ENCODE results near the gene OR52I2. TPM values are rescaled to one million over a fixed set of nuclear protein-coding genes. Genes with fewer than 3 reads are reported as not detected.
A peak's percentile ranks its signal among the peaks of the same experiment; 100 is the strongest.

OR52I2 gene
- not detected in 2 replicates for total RNA-seq

DNA sequence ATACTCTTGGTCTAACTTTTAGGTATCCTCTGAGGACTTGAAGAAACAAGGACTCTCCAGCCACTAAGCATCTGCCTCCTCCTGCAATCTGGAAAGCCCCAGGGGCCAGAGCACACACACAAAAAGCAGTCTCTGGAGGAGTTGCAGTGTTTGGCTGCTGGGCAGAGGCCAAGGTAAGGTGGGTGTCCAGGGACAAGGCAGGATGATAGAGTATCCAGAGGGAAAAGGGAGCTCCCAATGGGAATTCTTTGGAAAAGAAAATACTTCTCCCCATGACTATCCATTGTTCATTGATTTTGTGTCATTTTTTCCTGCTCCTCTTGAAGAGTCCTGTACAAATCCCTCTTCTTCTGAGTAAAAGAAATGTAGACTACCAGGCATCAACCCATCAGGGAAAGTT, at the start of gene OR52I2:
Gene OR52I2, plus strand, starts transcription at position 301 of the 400 bp plus-strand sequence.
- DNase-seq (ENCODE audit: low read depth) = no peak
- TF ChIP-seq, protein P1, sequence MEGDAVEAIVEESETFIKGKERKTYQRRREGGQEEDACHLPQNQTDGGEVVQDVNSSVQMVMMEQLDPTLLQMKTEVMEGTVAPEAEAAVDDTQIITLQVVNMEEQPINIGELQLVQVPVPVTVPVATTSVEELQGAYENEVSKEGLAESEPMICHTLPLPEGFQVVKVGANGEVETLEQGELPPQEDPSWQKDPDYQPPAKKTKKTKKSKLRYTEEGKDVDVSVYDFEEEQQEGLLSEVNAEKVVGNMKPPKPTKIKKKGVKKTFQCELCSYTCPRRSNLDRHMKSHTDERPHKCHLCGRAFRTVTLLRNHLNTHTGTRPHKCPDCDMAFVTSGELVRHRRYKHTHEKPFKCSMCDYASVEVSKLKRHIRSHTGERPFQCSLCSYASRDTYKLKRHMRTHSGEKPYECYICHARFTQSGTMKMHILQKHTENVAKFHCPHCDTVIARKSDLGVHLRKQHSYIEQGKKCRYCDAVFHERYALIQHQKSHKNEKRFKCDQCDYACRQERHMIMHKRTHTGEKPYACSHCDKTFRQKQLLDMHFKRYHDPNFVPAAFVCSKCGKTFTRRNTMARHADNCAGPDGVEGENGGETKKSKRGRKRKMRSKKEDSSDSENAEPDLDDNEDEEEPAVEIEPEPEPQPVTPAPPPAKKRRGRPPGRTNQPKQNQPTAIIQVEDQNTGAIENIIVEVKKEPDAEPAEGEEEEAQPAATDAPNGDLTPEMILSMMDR (conservative IDR thresholded peaks at IDR 0.05; ENCODE audit: low read depth, low read length) = no peak
- no peak within 1 kb of the TSS for H3K4me3 ChIP-seq (ENCODE audit: low read depth, low read length)

DNA sequence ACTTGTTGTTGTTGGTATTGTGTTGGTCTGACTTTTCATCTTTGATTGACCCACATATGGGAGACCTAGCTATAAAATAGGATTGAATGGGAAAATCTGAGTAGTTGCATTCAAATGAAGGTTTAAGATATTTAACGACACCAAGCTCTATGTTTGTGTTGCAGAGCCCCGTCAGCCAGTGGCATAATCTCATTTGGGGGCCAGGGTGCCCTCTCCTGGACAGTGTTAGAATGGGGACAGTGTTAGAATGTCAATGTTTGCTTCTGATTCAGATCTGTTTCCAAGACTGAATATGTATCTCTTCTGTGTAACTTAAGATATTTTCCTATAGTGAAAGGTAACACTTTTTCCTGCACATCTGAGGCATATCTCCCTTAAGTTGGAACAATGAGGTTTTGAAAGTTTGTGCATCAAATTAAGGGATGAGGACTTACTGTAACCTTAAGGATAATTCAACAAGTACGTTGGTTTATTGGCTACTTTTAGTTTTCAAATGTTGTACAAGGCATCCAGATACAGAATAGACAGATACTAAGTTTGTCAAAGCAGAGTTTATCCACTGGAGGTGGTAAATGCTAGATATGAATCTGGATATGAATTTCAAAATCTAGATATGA, 41.8 kb upstream of the OR52I2 start:
- no peak for DNase-seq (ENCODE audit: low read depth)
- H3K4me3 ChIP-seq (ENCODE audit: low read depth, low read length) = no peak overlapping the region
- TF ChIP-seq, protein P1 (conservative IDR thresholded peaks at IDR 0.05; ENCODE audit: low read depth, low read length) = peak; percentile 91

DNA sequence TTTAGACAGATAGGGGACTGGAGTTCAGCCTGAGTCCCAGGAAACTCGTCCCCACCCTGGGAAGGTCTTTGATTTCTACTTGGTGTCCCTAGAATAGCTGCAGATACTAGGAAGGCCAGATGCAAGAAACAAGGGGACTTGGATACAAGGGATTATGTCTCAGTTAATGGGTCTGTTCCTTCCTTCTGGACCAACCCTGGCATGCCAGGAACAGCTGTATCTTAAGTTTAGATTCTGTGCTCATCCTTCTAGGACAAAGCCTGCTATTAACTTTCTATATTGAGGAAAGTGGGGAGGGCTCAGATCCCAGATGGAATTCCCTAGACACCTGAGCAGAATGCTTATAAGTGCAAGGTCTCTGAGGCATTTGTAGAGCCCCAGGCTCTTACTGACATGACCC, 40.5 kb upstream of the OR52I2 start:
- H3K4me3 ChIP-seq (ENCODE audit: low read depth, low read length) = no peak overlapping the region
- no peak for DNase-seq (ENCODE audit: low read depth)
- TF ChIP-seq, protein P1 (conservative IDR thresholded peaks at IDR 0.05; ENCODE audit: low read depth, low read length) = no peak

DNA sequence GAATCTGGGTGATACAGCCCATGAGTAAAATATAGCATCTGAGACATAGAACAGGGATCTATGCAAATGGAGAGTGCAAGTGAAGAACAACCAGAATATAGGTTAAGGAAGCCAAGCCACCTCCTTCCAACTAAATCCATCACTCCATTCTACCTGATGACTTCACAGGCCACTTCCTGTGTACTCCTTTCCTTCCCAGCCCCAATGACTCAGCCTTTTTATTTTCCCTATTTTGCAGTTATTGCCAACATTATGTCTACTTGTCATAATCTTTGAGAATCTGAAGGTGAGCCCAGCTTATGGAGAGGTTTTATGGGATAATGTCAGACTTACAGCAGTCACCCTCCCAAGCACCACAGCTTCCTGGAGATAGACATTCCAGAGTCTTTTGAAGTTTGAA, 38.0 kb upstream of the OR52I2 start:
- TF ChIP-seq, protein P1 (conservative IDR thresholded peaks at IDR 0.05; ENCODE audit: low read depth, low read length) = no peak
- DNase-seq (ENCODE audit: low read depth) = no peak
- H3K4me3 ChIP-seq (ENCODE audit: low read depth, low read length) = no peak overlapping the region

DNA sequence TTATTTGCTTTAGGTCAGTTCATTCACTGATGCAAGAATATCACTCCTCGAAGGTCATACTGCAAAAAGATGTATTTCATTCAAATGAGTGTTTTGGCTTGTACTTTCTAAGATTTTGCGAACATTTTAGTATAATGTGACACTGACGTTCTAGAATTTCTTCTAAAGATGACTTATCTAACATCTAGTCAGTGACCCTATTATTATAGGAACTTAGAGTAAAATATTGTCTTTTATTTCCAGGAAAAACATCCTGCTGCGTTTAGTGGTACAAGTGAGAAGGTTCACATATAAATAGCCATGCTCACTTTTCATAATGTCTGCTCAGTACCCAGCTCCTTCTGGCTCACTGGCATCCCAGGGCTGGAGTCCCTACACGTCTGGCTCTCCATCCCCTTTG, 36.7 kb upstream of the OR52I2 start, which contains the start of gene OR52M1:
Gene OR52M1, plus strand, starts transcription at position 301 of the 400 bp plus-strand sequence. Its CDS starts 0 bp downstream, at position 301.
- TF ChIP-seq, protein P1 (conservative IDR thresholded peaks at IDR 0.05; ENCODE audit: low read depth, low read length) = no peak
- DNase-seq (ENCODE audit: low read depth) = no peak
- H3K4me3 ChIP-seq (ENCODE audit: low read depth, low read length) = no peak within 1 kb of the TSS

DNA sequence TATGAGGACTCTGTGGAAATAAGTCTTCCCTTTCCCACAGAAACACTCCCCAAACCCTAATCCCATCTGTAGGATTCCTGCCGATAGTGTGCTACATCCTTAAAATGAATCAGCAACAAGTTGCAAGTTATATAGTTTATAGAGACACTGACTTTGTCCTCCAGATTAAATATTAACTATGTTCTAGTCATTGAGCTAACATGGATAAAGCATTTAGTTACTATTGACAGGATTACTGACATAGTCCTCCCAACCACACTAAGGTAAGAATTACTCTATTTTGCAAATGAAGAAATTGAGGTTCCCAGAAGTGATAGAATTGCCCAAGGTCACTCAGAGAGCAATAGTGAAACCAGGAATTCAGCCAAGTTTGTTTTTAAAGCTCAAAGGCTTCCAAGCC, 34.7 kb upstream of the OR52I2 start:
- peak; percentile 43 for DNase-seq (ENCODE audit: low read depth)
- H3K4me3 ChIP-seq (ENCODE audit: low read depth, low read length) = no peak overlapping the region
- TF ChIP-seq, protein P1 (conservative IDR thresholded peaks at IDR 0.05; ENCODE audit: low read depth, low read length) = no peak

DNA sequence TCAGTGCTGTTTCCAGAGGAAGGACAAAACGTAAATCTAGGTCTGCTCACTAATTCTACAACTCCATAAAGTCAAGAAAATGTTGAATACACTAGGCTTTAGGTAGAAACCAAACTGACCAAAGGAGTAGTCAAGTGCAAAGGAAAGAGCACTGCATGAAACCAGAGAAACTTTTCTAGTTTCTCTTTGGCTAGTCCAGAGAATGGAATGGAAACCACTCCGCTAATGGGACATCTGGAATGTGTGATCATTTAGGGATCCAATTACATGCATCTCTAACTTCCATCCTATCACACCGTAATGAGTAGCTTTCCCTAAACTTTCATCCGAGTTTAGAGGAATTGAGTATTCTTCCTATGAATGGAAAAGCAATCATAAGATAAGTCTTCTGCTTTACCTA, 34.1 kb upstream of the OR52I2 start:
- TF ChIP-seq, protein P1 (conservative IDR thresholded peaks at IDR 0.05; ENCODE audit: low read depth, low read length) = no peak
- no peak for DNase-seq (ENCODE audit: low read depth)
- H3K4me3 ChIP-seq (ENCODE audit: low read depth, low read length) = no peak overlapping the region
